GM12892 (cell line): ENCODE data around the gene TSPAN33.

Experiments
- POLR2A ChIP-seq: IDR thresholded peaks from 2 replicates; pipeline ENCODE4 v1.6.1; 2011; ENCODE audit warnings: low read depth, low read length, control low read depth
- POLR2AphosphoS5 ChIP-seq: IDR thresholded peaks from 2 replicates; pipeline ENCODE4 v1.6.1; 2011; ENCODE audit warnings: low read depth, low read length, control low read depth

DNA sequence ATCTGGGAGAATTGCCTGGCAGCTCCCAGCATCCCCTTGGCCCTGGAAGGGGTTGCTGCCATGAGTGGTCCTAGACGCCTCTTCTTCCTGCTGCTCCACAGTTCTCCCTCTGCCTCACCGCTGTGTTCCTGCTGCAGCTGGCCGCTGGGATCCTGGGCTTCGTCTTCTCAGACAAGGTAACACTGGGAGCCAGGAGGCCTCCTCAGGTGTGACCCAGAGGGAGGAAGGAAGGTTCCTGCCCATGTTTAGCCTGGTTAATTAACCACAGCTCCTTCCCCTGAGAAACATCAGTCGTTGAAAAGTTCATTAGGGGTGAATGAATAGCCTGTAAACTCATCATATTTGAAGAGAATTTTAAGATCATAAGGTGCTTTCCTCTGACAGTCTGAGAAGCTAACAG, 18.2 kb downstream of the TSPAN33 start:
- no peak for TF ChIP-seq POLR2A
- TF ChIP-seq POLR2AphosphoS5, result no peak
